NCI-H1694 (cell line): ENCODE results near the gene MSLN.

Experiments
- DNase-seq: peaks from one replicate; lab custom pipeline; 2025; lab: John Stamatoyannopoulos, UW

MSLN gene

DNA sequence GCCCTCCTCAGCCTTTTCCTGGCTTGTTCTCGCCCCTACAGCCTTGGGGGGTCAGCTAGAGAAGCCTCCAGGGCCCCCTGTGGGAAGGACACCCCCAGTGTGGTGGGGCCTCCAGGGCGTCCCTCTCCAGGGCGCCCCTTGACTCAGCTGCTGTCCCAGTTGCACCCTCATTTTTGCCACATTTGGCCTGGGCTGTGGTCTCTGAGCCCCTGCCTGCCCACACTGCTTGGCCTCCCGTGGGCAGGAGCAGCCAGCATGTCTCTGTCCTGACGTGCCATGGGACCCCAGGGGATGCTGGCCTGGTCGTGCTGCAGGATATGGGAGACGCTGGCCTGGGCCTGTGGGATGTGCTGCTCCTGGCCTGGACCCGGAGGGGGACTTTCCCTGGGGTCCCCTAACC, 32.9 kb downstream of the MSLN start:
- DNase-seq, result no peak

DNA sequence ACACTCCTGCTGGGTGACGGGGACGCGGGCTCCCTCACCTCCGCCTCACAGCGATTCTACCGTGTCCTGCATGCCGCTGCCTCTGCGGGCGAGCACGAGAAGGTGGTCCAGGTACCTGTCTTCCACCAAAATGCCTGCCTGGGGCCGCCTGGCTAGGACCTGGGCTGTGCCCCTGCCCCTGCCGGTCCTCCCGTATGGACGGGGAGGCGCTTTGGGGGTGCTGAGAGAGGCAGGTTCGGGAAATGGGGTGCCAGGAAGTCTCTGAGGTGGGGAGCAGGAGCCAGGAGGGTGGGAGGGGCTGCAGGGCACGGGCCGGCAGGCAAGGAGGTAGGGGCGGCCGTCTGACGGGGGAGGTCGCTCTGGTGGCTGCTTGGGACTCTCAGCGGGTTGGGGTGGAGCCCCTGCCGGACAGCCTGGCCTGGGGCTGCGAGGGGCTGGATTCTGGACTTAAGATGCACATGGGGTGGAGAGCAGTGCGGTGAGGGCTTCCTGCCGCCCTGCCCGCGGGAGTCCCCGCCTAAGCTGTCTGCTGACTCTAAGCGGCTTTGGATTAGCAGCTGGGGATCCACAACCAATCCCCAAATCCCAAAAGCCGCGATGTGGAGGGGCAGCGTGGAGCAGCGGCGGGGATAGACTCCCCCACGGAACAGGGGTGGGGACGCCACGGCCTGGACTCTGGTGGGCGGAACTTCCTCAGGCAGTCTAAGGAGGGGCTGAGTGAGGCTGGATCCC, 33.7 kb downstream of the MSLN start:
- DNase-seq, result no peak

- no peak for DNase-seq
These were observed 34.4 kb downstream of the MSLN start for GRCh38 chr16:794853-795466.

- no peak for DNase-seq
These were observed 35.2 kb downstream of the MSLN start for GRCh38 chr16:795580-796229.

GRCh38 chr16:796296-797119, 36.0 kb downstream of the MSLN start:
- DNase-seq, result no peak

GRCh38 chr16:797120-797420, 36.5 kb downstream of the MSLN start:
- DNase-seq, result no peak

DNA sequence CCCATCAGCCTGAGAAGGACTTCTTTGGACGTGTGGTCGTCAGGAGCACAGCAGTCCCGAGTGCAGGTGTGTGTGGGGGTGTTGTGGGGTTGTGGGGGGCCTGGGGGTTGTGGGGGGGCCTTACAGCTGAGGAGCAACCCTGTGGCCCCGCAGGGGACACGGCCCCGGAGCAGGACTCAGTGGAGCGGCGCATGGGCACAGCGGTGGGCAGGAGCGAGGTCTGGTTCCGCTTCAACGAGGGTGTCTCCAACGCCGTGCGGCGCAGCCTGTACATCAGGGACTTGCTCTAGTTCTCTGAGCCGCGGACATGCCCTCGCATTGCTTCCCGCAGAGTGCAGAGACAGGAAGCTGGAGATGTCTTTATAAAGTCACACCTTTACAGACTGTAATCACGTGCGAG, 37.2 kb downstream of the MSLN start:
- no peak for DNase-seq

DNA sequence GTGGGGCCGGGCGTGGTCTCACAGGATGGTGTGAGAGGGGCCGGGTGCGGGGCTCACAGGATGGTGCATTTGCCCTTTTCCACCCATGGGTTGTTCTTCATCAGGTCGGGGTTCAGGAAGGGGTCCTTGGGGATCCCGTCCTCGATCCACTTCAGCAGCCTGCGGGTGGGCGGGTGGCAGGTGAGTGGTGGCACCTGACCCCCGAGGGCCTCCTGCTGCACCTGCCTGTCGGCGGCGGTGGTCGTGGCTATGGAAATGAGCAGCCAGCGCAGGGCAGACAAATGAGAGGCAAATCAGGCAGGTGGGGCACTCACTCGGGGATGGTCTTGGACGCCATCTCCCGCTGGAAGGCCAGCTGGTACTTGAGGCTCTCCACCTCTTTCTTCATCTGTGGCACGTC, 38.1 kb downstream of the MSLN start:
- no peak for DNase-seq

GRCh38 chr16:799111-799947, 38.8 kb downstream of the MSLN start:
- DNase-seq, result no peak

DNA sequence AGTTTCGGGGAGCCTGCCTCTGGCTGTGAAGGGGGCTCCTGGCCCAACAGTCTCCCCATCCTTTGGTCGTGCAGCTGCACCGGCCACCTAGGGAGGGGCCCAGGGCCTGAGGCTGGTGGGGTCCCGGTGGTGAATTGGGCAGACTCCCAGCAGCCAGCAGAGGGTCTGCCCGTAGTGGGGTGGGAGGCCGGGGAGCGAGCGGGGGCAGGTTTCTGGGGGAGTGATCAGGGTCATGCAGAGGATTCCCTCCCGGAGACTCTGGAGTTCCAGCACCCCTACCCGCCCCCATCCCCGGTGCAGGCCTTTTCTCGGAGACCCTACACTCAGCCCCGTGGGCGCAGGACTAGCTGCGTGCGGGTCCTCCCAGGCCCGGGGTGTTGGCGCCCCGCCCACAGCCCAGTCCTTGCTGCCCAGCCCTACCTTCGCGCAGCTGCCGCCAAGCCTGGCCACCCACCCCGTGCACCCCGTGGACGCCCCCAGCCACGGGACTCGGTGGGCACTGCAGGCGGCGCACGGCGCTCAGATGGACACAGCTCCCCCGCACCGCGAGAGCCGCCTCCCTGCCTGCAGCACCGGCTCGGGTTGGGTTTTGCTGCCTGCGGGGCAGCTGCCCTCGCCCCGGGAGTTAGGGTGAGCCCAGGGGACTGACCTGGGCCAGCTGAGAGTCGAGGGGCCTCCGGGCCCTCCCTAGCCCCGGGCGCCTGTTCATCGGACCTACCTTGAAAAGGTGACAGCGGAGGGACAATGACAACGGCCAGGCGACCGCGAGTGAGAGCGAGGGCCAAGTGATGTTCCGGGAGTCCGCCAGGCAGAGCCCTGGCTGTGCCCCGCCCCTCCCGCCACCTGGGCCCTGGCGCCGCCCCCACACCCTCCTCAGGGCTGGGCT, 39.7 kb downstream of the MSLN start, which contains the start of gene GNG13:
TSS of gene GNG13 (minus strand) at position 787 of the 886 bp plus-strand sequence. CDS start 1,657 bp downstream, outside the sequence.
- no peak for DNase-seq

DNA sequence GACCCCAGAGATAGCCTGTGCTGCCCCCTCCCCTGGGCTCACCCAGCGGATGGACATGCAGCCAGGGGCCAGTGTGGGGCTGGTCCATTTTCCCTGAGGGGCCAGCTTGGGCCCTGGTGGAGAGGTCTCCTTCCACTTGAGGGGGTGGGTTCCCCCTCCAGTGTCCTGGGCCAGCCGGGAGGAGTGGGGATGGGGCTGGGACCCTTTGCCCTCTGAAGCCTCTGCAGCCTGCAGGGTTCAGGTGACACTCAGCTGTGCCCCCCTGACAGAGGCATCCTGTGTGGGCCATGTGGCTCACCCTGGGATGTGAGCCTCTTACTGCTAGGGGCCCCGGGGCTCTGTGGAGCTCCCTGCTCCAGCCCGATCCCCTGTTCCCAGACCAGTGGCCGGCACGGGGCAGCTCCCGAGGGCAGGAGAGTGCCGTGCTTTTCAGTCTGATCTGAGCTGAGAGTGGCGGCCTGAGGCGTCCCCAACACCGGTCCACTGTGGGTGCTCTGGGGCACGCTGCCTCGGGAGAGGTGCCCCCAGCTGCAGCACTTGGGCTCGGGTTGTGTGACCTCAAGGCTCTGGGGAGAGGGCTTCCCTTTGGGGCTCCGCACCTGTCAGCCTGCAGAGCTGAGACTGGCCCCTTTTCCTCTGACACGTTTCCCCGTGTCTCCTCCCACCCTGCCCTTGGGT, 40.4 kb downstream of the MSLN start:
- DNase-seq, result no peak

DNA sequence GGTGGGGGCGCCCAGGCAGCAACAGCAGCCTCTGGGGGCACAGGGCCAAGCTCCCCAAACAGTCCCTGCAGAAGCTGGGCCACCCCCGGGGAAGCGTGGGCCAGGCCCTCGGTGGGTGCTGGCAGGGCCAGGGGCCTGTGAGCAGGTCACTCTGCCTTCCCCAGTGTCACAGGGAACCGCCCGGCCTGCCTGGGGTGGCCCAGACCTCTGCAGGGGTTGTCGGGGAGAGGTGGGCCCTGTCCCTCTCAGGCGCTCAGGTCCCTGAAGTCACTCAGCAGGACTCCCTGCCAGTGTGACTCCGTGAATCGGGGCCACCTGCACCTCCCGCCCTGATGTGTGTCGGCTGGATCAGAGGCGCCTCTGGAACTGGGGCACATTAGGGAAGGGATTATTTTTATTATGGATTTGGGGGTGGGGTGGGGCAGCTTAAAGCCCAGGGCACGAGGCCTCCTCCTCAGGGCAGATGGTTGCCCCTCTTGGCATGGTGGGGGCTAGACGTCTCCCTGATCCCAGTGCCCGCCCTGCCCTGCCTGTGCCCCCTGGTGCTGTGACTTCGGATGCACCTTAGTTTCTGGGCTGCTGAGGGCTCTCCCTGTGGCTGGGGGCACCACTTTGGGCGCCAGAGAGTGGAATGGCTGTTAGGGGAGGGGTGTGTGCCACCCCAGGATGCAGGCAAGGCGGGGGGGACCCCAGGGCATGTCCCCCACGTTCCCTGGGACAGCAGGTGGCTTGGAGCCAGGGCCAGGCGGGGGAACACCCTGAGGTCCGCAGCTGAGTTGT, 41.2 kb downstream of the MSLN start:
- DNase-seq, result no peak

DNA sequence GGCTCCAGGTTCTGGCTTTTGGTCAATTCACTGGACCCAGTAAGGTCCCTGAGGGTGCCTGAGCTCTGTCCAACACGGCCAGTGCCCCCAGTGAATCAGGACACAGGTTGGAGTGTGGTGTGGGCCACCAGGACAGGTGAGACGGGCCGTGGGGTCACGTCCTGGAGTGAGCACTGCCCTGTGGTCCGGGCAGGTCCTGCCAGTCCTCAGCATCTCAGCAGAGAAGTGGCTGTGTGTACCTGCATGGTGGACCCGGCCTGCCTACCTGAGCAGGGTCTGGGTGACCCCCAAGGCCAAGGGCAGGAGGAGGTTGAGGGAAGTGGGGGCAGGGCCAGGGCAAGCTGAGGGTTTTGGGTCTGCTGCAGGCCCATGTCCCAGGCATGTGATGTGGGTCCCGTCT, 41.9 kb downstream of the MSLN start:
- DNase-seq, result no peak

DNA sequence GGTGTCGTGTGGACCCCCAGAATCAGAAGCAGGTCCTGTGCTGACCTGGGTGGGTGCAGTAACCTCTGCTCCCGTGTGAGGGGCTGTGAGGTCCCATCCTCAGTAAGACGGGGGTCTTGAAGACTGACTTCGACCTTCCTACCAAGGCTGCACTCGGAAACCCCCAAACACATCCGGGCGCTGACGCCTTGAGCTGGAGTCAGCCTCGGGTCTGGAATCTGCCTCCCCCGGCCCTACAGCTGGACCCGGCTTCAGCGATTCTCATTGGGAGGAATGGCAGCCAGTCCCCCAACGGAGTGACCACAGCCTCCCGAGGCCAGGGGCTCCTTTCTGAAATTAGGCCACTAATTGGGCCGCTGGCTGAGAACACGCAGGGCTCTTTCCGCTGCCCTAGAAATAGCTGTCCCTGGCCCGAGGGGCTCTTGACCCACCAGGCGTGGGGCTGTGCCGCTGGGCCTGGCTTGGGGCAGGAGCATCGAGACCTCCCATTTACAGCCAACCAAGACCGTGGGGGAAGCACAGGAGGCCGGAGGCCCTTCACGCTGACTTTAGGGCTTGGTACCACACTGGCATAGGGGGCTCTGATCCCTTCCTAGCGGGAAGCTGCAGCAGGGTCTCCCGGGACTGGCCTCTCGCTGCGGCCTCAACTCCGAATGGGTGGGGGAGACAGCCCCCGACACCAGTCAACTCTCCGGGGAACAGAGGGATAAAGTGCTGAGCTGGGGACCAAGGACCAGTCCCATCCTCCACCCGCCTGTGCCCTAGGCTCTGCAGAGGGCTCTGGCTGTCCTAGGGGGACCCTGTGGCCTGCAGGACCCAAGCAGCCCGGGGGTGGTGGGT, 42.6 kb downstream of the MSLN start:
- no peak for DNase-seq

GRCh38 chr16:803754-804080, 43.2 kb downstream of the MSLN start:
- DNase-seq, result no peak

DNA sequence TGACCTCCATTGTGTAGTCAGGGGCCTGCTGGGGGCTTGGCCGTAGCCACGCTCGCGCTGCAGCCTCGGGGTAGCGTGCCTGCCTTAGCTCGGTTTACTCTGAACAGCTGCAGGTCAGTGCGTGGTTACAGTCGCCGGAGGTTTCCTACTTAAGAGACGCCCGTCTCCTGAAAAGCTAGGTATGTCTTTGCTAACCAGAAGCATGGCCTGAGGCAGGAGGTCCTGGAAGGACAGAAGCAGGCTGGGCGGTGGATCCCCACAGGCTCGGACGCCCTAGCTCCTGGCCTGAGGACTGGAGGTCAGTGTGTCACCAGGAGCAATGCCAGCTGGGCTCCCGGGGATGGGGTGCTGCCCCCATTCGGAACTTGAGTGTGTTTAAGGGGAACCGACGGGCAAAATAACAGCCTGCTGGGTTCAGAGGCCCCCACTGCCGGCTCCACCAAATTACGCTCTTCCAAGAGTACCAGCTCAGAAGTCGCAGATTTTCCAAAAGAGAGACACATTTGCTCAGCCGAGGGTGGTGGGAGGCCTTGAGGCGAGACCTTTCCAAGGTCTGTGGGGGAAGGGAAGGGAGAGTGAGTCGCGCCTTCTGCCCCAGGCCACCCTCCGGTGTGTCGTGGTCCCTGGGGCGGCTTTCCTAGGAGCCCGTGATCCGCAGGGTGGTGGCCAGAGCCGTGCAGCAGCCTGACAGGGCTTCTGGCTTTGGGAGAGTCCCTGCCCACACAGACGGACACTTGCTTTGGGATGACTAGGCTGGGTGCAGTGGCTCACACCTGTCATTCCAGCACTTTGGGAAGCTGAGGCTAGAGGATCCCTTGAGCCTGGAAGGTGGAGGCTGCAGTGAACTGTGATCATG, 43.9 kb downstream of the MSLN start:
- no peak for DNase-seq

DNA sequence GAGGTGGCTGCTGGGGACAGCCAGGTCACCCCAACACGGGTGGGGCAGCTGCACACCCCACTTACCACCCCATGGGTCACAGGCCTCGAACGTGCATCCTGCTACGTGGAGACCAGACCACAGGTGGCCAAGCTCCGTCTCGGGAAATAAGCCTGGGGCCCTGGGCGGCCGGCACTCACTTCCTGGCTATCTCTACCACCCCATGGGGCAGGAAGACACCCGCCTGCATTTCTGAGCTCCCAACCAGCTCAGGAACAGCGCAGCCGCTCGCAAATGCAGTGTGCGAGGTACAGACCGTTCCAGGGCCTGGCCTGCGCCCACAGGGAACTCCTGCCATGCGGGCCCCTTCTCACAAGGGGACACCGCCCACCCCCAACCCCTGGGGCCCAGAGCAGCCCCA, 44.9 kb downstream of the MSLN start:
- DNase-seq, result no peak
